HUES6 (cell line): Measurements from ENCODE around the gene SLC30A3.

Experiments used
- H3K27ac ChIP-seq: 2 replicates; pipeline ENCODE4 v1.7.0; 2013; ENCODE audit warnings: low read depth, mild to moderate bottlenecking, low read length, inconsistent platforms
- H3K27me3 ChIP-seq: 2 replicates; pipeline ENCODE4 v1.6.1; 2013; ENCODE audit warnings: low read length; ENCODE audit not compliant: control insufficient read depth, insufficient read depth
- H3K36me3 ChIP-seq: 2 replicates; pipeline ENCODE4 v1.6.1; 2013; ENCODE audit warnings: low read length; ENCODE audit not compliant: control insufficient read depth, insufficient read depth
- H3K4me1 ChIP-seq: 2 replicates; pipeline ENCODE4 v1.6.1; 2013; ENCODE audit warnings: low read length; ENCODE audit not compliant: control insufficient read depth, insufficient read depth
- H3K4me3 ChIP-seq: 2 replicates; pipeline ENCODE4 v1.5.1; 2013; ENCODE audit warnings: low read depth, low read length
- H3K9ac ChIP-seq: one replicate; pipeline ENCODE4 v1.6.1; 2013; ENCODE audit warnings: mild to moderate bottlenecking, low read length
- H3K9me3 ChIP-seq: 2 replicates; pipeline ENCODE4 v1.6.1; 2013; ENCODE audit warnings: low read depth, low read length; ENCODE audit not compliant: control insufficient read depth, insufficient read depth

Gene SLC30A3, protein sequence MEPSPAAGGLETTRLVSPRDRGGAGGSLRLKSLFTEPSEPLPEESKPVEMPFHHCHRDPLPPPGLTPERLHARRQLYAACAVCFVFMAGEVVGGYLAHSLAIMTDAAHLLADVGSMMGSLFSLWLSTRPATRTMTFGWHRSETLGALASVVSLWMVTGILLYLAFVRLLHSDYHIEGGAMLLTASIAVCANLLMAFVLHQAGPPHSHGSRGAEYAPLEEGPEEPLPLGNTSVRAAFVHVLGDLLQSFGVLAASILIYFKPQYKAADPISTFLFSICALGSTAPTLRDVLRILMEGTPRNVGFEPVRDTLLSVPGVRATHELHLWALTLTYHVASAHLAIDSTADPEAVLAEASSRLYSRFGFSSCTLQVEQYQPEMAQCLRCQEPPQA

GRCh38 chr2:27262379-27263286, at the start of gene SLC30A3:
SLC30A3 (minus strand) TSS chr2:27263047; CDS start chr2:27262906, 141 bp downstream.
- Histone ChIP-seq H3K4me3 (peak within 1 kb of the TSS; percentile 56), H3K9ac (no peak within 1 kb of the TSS), H3K27me3 (peaks cover 91% of the 10 kb centered on the region), H3K27ac (no peak within 1 kb of the TSS), H3K36me3 (no peaks in the 10 kb centered on the region), H3K4me1 (peaks cover 15% of the 10 kb centered on the region), H3K9me3 (no peaks in the 10 kb centered on the region)

DNA sequence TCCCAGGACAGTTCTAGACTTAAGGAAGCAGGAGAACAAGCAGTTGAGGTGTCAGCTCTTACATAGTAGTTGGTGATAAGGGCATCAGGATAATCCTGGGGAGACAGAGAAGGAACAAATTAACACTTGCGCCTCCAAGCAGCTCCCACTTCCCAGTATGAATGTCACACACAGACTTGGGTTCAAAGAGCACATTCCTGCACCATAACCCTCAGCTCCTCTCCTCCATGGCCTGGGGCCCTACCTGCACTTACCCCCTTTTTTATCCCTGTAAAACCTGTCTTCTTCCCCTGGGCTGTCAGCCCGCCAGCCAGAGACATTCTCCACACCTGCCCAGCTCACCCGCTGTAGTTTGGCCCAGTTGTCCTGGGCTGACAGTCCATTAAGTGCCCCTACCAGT, 49.3 kb upstream of the SLC30A3 start:
- Histone ChIP-seq H3K27me3 (peaks cover 18% of the 10 kb centered on the region), H3K9ac (no peak overlapping the region), H3K36me3 (peaks cover 16% of the 10 kb centered on the region), H3K4me1 (peaks cover 12% of the 10 kb centered on the region; the same call in 1 of the 2 replicates), H3K9me3 (no peaks in the 10 kb centered on the region), H3K27ac (no peak overlapping the region), H3K4me3 (no peak overlapping the region)

DNA sequence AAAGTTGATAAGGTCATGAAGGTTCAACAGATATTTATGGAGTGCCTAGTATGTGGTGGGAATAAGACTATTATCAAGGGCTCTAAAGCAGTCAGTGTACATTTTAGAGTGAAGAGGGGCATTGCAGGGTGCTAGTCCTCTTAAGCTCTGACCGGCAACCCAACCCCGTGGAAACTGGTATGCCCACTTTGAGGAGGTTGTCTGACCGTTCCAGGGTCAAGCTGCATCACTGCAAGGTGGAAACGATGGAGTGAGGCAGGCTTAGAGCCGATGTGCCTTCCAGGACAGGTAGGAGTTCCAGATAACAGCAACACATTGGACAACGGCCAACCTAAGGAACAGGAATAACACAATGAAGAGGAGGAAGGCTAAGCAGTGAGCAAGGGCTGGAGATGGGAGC, 46.8 kb upstream of the SLC30A3 start:
- Histone ChIP-seq H3K4me3 (no peak overlapping the region), H3K27ac (no peak overlapping the region), H3K4me1 (peaks cover 13% of the 10 kb centered on the region; the same call in 1 of the 2 replicates), H3K9me3 (no peaks in the 10 kb centered on the region), H3K27me3 (peaks cover 43% of the 10 kb centered on the region), H3K36me3 (peaks cover 16% of the 10 kb centered on the region), H3K9ac (no peak overlapping the region)

GRCh38 chr2:27308359-27308881, 45.6 kb upstream of the SLC30A3 start, which contains the start of gene UCN:
UCN (minus strand) TSS chr2:27308445; CDS start chr2:27307895, 550 bp downstream.
- Histone ChIP-seq H3K9me3 (no peaks in the 10 kb centered on the region), H3K27ac (no peak within 1 kb of the TSS), H3K27me3 (peaks cover 48% of the 10 kb centered on the region), H3K4me1 (peaks cover 13% of the 10 kb centered on the region; the same call in 1 of the 2 replicates), H3K36me3 (peaks cover 16% of the 10 kb centered on the region), H3K4me3 (peak within 1 kb of the TSS; percentile 51), H3K9ac (no peak within 1 kb of the TSS)

- no peak overlapping the region for H3K9ac ChIP-seq
- no peak overlapping the region for H3K27ac ChIP-seq
- H3K4me1 ChIP-seq: peaks cover 19% of the 10 kb centered on the region
- H3K27me3 ChIP-seq: peaks cover 48% of the 10 kb centered on the region
- peak overlapping the region; percentile 51 for H3K4me3 ChIP-seq
- no peaks in the 10 kb centered on the region for H3K9me3 ChIP-seq
- H3K36me3 ChIP-seq: peaks cover 16% of the 10 kb centered on the region
These were observed 44.9 kb upstream of the SLC30A3 start for GRCh38 chr2:27307545-27308358.

DNA sequence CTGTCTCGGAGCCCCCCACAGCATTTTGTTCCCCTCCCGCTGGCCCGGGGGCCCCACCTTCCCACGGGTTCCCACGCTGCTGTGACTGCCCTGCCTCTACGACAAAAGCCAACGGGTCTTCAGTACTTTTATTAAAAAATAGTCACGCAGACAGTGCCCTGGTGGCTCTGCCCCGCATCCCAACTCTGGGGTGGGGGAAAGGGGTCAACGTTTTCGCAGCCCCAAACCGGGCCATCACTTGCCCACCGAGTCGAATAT, 44.4 kb upstream of the SLC30A3 start:
- peaks cover 20% of the 10 kb centered on the region for H3K4me1 ChIP-seq
- H3K9me3 ChIP-seq: no peaks in the 10 kb centered on the region
- H3K36me3 ChIP-seq: peaks cover 16% of the 10 kb centered on the region
- peak overlapping the region; percentile 51 for H3K4me3 ChIP-seq
- peaks cover 48% of the 10 kb centered on the region for H3K27me3 ChIP-seq
- no peak overlapping the region for H3K9ac ChIP-seq
- no peak overlapping the region for H3K27ac ChIP-seq

- peaks cover 20% of the 10 kb centered on the region for H3K4me1 ChIP-seq
- H3K9me3 ChIP-seq: no peaks in the 10 kb centered on the region
- no peak overlapping the region for H3K9ac ChIP-seq
- peaks cover 14% of the 10 kb centered on the region for H3K36me3 ChIP-seq
- H3K27ac ChIP-seq: no peak overlapping the region
- H3K27me3 ChIP-seq: peaks cover 48% of the 10 kb centered on the region
- H3K4me3 ChIP-seq: peak overlapping the region; percentile 51
These were observed 43.9 kb upstream of the SLC30A3 start for GRCh38 chr2:27306573-27307286.

GRCh38 chr2:27306136-27306535, 43.3 kb upstream of the SLC30A3 start:
- no peak overlapping the region for H3K9ac ChIP-seq
- no peak overlapping the region for H3K27ac ChIP-seq
- peaks cover 20% of the 10 kb centered on the region for H3K4me1 ChIP-seq
- H3K36me3 ChIP-seq: peaks cover 8% of the 10 kb centered on the region; the same call in 1 of the 2 replicates
- H3K9me3 ChIP-seq: no peaks in the 10 kb centered on the region
- peak overlapping the region; percentile 51; the same call in 1 of the 2 replicates for H3K4me3 ChIP-seq
- H3K27me3 ChIP-seq: peaks cover 48% of the 10 kb centered on the region

DNA sequence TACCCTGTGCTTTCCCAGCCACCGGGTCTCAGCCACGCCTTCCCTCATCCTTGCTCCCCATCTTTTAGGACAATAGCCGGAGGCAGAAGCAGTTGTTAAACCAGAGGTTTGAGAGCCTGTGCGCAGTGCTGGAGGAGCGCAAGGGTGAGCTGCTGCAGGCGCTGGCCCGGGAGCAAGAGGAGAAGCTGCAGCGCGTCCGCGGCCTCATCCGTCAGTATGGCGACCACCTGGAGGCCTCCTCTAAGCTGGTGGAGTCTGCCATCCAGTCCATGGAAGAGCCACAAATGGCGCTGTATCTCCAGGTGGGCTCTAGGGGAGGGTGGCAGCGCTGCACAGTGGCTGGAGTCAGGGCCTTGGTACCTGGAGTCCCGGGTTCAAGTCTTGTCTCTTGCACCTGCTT, 42.7 kb upstream of the SLC30A3 start:
- no peak overlapping the region for H3K4me3 ChIP-seq
- H3K27me3 ChIP-seq: peaks cover 48% of the 10 kb centered on the region
- H3K36me3 ChIP-seq: 0 out of 2 replicates have a peak, but pooled peaks cover 6% of the 10 kb centered on the region
- no peak overlapping the region for H3K9ac ChIP-seq
- no peak overlapping the region for H3K27ac ChIP-seq
- peaks cover 20% of the 10 kb centered on the region for H3K4me1 ChIP-seq
- H3K9me3 ChIP-seq: no peaks in the 10 kb centered on the region
